Thyroid gland (tissue), 4 donors: ENCODE results near the gene TRIM47.

Experiments used
- CTCF ChIP-seq, 6 experiments: fragments of 200-600 bp in 3 of 6; fragments of 450-650 bp in 3 of 6; sonication (generic) in 3 of 6; IDR thresholded peaks; one replicate each; pipeline ENCODE4 v1.5.1; 2016 to 2019; ENCODE audit warnings: antibody characterized with exemption in 6 of 6, mild to moderate bottlenecking in 2 of 6, inconsistent platforms in 1 of 6, moderate library complexity in 1 of 6
- POLR2A ChIP-seq, 2 donors: fragments of 450-650 bp; IDR thresholded peaks; one replicate each; pipeline ENCODE4 v1.6.1; 2017; ENCODE audit warnings: antibody characterized with exemption in 2 of 2, mild to moderate bottlenecking in 2 of 2, moderate library complexity in 1 of 2

- TF ChIP-seq CTCF (IDR thresholded peaks at IDR 0.05): no peak
- TF ChIP-seq POLR2A (IDR thresholded peaks at IDR 0.05): no peak
Measured at GRCh38 chr17:75880266-75880665, 1.9 kb upstream of the TRIM47 start.
